Colonic mucosa (tissue), 4 donors: ENCODE data around the gene DLG2. TPM values are rescaled to one million over a fixed set of nuclear protein-coding genes. Genes with fewer than 3 reads are reported as not detected.

Source experiments
- DNase-seq: peaks from one replicate; pipeline ENCODE4 v3.0.0-alpha.2; 2020
- H3K27ac ChIP-seq: fragments of 200-600 bp; one replicate; pipeline ENCODE4 v1.8.0; 2021
- H3K27me3 ChIP-seq: fragments of 200-600 bp; one replicate; pipeline ENCODE4 v1.8.0; 2021
- H3K36me3 ChIP-seq: fragments of 200-600 bp; one replicate; pipeline ENCODE4 v1.8.0; 2021
- H3K4me1 ChIP-seq: fragments of 200-600 bp; one replicate; pipeline ENCODE4 v1.8.0; 2021; ENCODE audit warnings: mild to moderate bottlenecking
- H3K4me3 ChIP-seq: fragments of 200-600 bp; one replicate; pipeline ENCODE4 v1.8.0; 2021
- H3K9ac ChIP-seq, 2 donors: one replicate each; pipeline ENCODE4 v1.7.0; 2013; ENCODE audit warnings: control low read depth in 2 of 2, low read depth in 2 of 2, low read length in 2 of 2
- H3K9me3 ChIP-seq: fragments of 200-600 bp; one replicate; pipeline ENCODE4 v1.8.0; 2021
- CTCF ChIP-seq: fragments of 200-600 bp; IDR thresholded peaks from one replicate; pipeline ENCODE4 v1.8.0; 2022; ENCODE audit warnings: antibody characterized with exemption, mild to moderate bottlenecking
- intact Hi-C: fragments of 100-400 bp; cut with DNase I; formaldehyde crosslinking; loops from one replicate; pipeline ENCODE4 v1.14.1; 2022
- total RNA-seq, 2 donors: library from RNA; stranded (reverse); fragmentation: NEBNext Ultra II Directional in 1 of 2; extraction: Animal tissue kit (Norgen Biotek cat#: 25700) in 1 of 2; gene quantifications; one replicate each; pipeline ENCODE4 v1.2.1, GENCODE V29; 2021
- donor health status: healthy.
- donor health status: DM: no; HTN: no; CAD: no.
- donor health status: DM: no; HTN: no; CAD: no.

DLG2 gene
- total RNA-seq, 2 donors from 2014 or later = 1.4 to 3.3 TPM

GRCh38 chr11:84243629-84244263 is 1383.4 kb downstream of the DLG2 start:
- H3K36me3 ChIP-seq = no peaks in the 10 kb centered on the region
- no peak for TF ChIP-seq CTCF
- intact Hi-C loops = no loop called here
- H3K9me3 ChIP-seq = no peaks in the 10 kb centered on the region
- H3K4me3 ChIP-seq = no peak overlapping the region
- no peaks in the 10 kb centered on the region for H3K4me1 ChIP-seq
- no peak overlapping the region for H3K27ac ChIP-seq
- no peak for DNase-seq
- H3K9ac ChIP-seq = no peak overlapping the region
- no peaks in the 10 kb centered on the region for H3K27me3 ChIP-seq

- TF ChIP-seq CTCF = no peak
- no peaks in the 10 kb centered on the region for H3K9me3 ChIP-seq
- H3K27ac ChIP-seq = no peak overlapping the region
- no peaks in the 10 kb centered on the region for H3K36me3 ChIP-seq
- DNase-seq = no peak
- no peak overlapping the region for H3K4me3 ChIP-seq
- no peak overlapping the region for H3K9ac ChIP-seq
- H3K4me1 ChIP-seq = no peaks in the 10 kb centered on the region
- intact Hi-C loops = no loop called here
- H3K27me3 ChIP-seq = no peaks in the 10 kb centered on the region
Measured at GRCh38 chr11:84241343-84242131, 1385.6 kb downstream of the DLG2 start.

DNA sequence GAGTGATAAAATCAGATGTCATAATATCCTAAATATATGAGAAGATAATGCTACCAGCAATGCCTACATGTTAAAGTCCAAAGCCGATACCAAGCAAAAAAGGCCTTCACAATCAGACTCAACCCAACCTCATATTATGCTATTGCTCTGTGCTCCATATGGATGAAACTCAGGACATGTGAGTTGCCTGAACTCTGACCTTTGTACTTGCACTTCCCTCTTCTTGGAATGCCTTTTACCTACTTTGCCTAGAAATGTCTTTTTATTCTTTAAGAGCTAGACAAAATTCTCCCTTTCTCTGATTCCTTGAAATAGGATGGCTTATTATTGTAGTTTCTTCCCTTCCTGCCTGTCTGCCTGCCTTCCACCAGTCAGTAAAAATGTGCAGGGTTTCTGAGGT is 1386.3 kb downstream of the DLG2 start:
- no peaks in the 10 kb centered on the region for H3K36me3 ChIP-seq
- no peak overlapping the region for H3K9ac ChIP-seq
- intact Hi-C loops = no loop called here
- no peak overlapping the region for H3K27ac ChIP-seq
- no peaks in the 10 kb centered on the region for H3K27me3 ChIP-seq
- H3K4me1 ChIP-seq = no peaks in the 10 kb centered on the region
- no peak for DNase-seq
- no peak overlapping the region for H3K4me3 ChIP-seq
- no peaks in the 10 kb centered on the region for H3K9me3 ChIP-seq
- TF ChIP-seq CTCF = no peak

DNA sequence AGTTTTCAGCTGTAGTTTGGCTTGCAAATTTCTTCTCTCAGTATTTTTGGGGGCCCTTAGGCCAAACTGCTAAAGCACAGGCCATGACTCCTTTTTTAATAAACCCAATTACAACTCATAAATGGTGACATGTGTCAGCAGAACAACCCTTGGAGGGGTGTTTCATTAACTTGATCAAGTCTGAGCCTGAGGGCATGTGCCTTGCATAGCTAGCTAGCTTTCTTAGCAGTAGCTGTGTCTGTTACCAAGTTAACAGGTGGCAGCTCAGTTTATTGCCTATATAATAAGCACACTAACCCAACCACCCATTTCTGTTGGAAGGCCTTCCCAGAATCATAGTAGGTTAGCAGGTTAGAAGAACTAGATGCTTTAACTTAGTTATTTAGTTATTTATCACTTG is 1390.7 kb downstream of the DLG2 start:
- H3K27ac ChIP-seq = no peak overlapping the region
- no peak for TF ChIP-seq CTCF
- intact Hi-C loops = no loop called here
- no peaks in the 10 kb centered on the region for H3K9me3 ChIP-seq
- H3K4me1 ChIP-seq = no peaks in the 10 kb centered on the region
- H3K9ac ChIP-seq = no peak overlapping the region
- H3K27me3 ChIP-seq = no peaks in the 10 kb centered on the region
- H3K4me3 ChIP-seq = no peak overlapping the region
- DNase-seq = no peak
- H3K36me3 ChIP-seq = no peaks in the 10 kb centered on the region

DNA sequence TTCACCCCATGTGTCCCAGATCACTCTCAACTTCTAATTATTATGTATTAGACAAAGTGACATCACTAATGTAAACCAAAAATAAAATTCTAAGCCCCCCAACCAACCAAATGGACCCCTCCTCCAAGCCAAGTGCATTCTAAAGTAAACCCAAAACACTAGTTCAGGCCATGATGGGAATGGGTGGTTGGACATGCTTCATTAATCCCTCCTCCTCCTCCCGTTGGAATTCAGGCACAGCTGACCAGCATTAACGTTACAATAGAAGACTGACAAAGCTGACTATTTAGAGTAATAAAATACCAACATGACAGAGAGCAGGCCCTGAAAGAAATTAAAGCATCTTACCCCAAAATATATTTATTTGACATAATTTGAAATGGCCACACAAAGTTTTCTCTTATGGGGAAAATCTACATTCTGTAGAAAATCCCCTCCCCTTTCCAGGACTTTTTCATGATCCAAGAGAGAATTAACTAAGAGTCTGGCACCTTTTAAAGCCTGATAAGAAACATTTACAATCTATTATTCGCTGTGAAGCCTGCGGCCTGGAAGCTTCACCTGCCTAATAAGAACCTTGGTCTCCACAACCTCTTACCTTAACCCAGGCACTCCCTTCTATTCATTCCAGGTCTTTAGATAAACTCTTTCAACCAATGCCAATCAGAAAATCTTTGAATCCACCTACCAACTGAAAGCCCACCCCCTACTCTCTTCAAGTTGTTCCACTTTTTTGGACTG is 1392.5 kb downstream of the DLG2 start:
- no peak overlapping the region for H3K27ac ChIP-seq
- TF ChIP-seq CTCF = no peak
- H3K27me3 ChIP-seq = no peaks in the 10 kb centered on the region
- H3K4me1 ChIP-seq = no peaks in the 10 kb centered on the region
- intact Hi-C loops = no loop called here
- DNase-seq = no peak
- no peak overlapping the region for H3K9ac ChIP-seq
- no peaks in the 10 kb centered on the region for H3K9me3 ChIP-seq
- no peaks in the 10 kb centered on the region for H3K36me3 ChIP-seq
- no peak overlapping the region for H3K4me3 ChIP-seq
